ENCODE data around the gene ATG4C.
A peak's percentile ranks its signal among the peaks of the same experiment; 100 is the strongest.
"Not testable (repeated sequence)": the region's sequence is repeated elsewhere in the genome, so short reads cannot be mapped to it uniquely, and the experiment has no call there.

ATG4C gene

GRCh38 chr1:62753031-62753965, 30.6 kb upstream of the ATG4C start:
- TF ChIP-seq POLR2AphosphoS5 (IDR thresholded peaks at IDR 0.05; ENCODE audit: low read depth) (no peak), CTCF (IDR thresholded peaks at IDR 0.05; ENCODE audit: insufficient read depth, low read length) (no peak), SPI1 (IDR thresholded peaks at IDR 0.05; ENCODE audit: borderline replicate concordance, low read depth) (no peak), GABPA (IDR thresholded peaks at IDR 0.05; ENCODE audit: low read depth) (no peak)
- Histone ChIP-seq H3K27ac (replicated peaks) (no peak overlapping the region), H3K4me3 (replicated peaks; ENCODE audit: insufficient read depth, low read length) (no peak overlapping the region), H3K27me3 (ENCODE audit: insufficient read depth, poor library complexity, severe bottlenecking) (no peaks in the 10 kb centered on the region)
- no peak for DNase-seq (ENCODE audit: low read depth in 1 of 2, low spot score in 1 of 2)

- not testable (repeated sequence) for H3K4me3 ChIP-seq (replicated peaks; ENCODE audit: insufficient read depth, low read length); DNase-seq (ENCODE audit: low read depth in 1 of 2, low spot score in 1 of 2); H3K27ac ChIP-seq (replicated peaks); H3K27me3 ChIP-seq (ENCODE audit: insufficient read depth, poor library complexity, severe bottlenecking)
These were observed 29.0 kb upstream of the ATG4C start for GRCh38 chr1:62754938-62755337.

DNA sequence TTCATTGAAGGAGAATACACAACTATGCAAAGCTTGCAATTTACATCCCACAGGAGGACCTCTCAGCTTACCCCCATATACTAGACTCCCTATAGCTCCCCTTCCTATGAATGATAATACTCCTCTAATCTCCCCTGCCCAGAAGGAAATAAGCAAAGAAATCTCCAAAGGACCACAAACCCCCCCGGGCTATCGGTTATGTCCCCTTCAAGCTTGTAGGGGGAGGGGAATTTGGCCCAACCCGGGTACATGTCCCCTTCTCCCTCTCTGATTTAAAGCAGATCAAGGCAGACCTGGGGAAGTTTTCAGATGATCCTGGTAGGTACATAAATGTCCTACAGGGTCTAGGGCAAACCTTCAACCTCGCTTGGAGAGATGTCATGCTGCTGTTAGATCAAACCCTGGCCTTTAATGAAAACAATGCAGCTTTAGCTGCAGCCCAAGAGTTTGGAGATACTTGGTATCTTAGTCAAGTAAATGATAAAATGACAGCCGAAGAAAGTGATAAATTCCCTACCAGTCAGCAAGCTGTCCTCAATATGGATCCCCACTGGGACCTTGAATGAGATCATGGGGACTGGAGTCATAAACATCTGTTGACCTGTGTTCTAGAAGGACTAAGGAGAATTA, 27.6 kb upstream of the ATG4C start:
- not testable (repeated sequence) for H3K4me3 ChIP-seq (replicated peaks; ENCODE audit: insufficient read depth, low read length); H3K27ac ChIP-seq (replicated peaks); H3K27me3 ChIP-seq (ENCODE audit: insufficient read depth, poor library complexity, severe bottlenecking); DNase-seq (ENCODE audit: low read depth in 1 of 2, low spot score in 1 of 2)

DNA sequence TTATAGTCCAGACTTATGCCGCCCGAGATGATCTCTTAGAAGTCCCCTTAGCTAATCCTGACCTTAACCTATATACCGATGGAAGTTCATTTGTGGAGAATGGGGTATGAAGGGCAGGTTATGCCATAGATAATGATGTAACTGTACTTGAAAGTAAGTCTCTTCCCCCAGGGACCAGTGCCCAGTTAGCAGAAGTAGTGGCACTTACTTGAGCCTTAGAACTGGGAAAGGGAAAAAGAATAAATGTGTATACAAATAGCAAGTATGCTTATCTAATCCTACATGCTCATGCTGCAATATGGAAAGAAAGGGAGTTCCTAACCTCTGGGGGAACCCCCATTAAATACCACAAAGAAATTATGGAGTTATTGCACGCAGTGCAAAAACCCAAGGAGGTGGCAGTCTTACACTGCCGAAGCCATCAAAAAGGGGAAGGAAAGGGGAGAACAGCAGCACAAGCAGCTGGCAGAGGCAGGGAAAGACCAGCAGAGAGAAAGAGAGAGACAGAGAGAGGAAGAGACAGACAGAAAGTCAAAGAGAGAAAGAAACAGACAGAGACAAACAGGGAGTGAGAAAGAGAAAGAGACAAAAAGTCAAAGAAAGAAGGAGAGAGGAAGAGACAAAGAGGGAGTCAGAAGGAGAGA, 24.6 kb upstream of the ATG4C start:
- H3K27ac ChIP-seq (replicated peaks); H3K4me3 ChIP-seq (replicated peaks; ENCODE audit: insufficient read depth, low read length); H3K27me3 ChIP-seq (ENCODE audit: insufficient read depth, poor library complexity, severe bottlenecking): not testable (repeated sequence)
- peak in 1 of 2 experiments; percentile 49 for DNase-seq (ENCODE audit: low read depth in 1 of 2, low spot score in 1 of 2)

GRCh38 chr1:62760021-62760782, 23.7 kb upstream of the ATG4C start:
- not testable (repeated sequence) for H3K27ac ChIP-seq (replicated peaks); DNase-seq (ENCODE audit: low read depth in 1 of 2, low spot score in 1 of 2); H3K27me3 ChIP-seq (ENCODE audit: insufficient read depth, poor library complexity, severe bottlenecking); H3K4me3 ChIP-seq (replicated peaks; ENCODE audit: insufficient read depth, low read length)

DNA sequence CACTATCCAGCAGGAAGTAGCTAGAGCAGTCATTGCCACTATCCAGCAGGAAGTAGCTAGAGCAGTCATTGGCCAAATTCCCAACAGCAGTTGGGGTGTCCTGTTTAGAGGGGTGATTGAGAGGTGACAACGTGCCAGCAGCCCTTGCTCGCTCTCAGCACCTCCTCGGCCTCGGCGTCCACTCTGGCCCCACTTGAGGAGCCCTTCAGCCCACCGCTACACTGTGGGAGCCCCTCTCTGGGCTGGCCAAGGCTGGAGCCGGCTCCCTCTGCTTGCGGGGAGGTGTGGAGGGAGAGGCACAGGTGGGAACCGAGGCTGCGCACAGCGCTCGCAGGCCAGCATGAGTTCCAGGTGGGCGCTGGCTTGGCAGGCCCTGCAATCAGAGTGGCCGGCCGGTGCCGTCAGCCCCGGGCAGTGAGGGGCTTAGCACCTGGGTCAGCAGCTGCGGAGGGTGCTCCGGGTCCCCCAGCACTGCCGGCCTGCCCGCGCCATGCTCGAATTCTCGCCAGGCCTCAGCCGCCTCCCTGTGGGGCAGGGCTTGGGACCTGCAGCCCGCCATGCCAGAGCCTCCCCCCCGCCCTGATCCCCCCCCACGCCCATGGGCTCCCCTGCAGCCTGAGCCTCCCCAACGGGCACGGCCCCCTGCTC, 22.6 kb upstream of the ATG4C start:
- not testable (repeated sequence) for H3K27ac ChIP-seq (replicated peaks); H3K4me3 ChIP-seq (replicated peaks; ENCODE audit: insufficient read depth, low read length); H3K27me3 ChIP-seq (ENCODE audit: insufficient read depth, poor library complexity, severe bottlenecking); DNase-seq (ENCODE audit: low read depth in 1 of 2, low spot score in 1 of 2)

- not testable (repeated sequence) for H3K4me3 ChIP-seq (replicated peaks; ENCODE audit: insufficient read depth, low read length); DNase-seq (ENCODE audit: low read depth in 1 of 2, low spot score in 1 of 2); H3K27me3 ChIP-seq (ENCODE audit: insufficient read depth, poor library complexity, severe bottlenecking); H3K27ac ChIP-seq (replicated peaks)
These were observed 21.9 kb upstream of the ATG4C start for GRCh38 chr1:62762027-62762426.

- no peak for DNase-seq (ENCODE audit: low read depth in 1 of 2, low spot score in 1 of 2)
- no peak overlapping the region for H3K4me3 ChIP-seq (replicated peaks; ENCODE audit: insufficient read depth, low read length)
- H3K27me3 ChIP-seq (ENCODE audit: insufficient read depth, poor library complexity, severe bottlenecking): peaks cover 3% of the 10 kb centered on the region
- TF ChIP-seq SPI1 (IDR thresholded peaks at IDR 0.05; ENCODE audit: borderline replicate concordance, low read depth) (no peak), POLR2AphosphoS5 (IDR thresholded peaks at IDR 0.05; ENCODE audit: low read depth) (no peak)
- no peak overlapping the region for H3K27ac ChIP-seq (replicated peaks)
These were observed 18.0 kb upstream of the ATG4C start for GRCh38 chr1:62765981-62766380.

DNA sequence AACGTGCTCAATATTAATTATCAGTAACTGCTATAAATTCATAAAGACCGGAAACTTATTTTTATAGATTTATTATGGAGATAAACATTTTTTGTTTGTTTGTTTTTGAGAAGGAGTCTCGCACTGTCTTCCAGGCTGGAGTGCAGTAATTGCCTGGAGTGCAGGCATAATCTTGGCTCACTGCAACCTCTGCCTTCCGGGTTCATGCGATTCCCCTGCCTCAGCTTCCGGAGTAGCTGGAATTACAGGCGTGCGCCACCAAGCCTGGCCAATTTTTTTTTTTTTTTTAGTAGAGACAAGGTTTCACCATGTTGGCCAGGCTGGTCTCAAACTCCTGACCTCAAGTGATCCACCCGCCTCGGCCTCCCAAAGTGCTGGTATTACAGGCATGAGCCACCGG, 15.4 kb upstream of the ATG4C start:
- not testable (repeated sequence) for H3K27ac ChIP-seq (replicated peaks); DNase-seq (ENCODE audit: low read depth in 1 of 2, low spot score in 1 of 2); H3K4me3 ChIP-seq (replicated peaks; ENCODE audit: insufficient read depth, low read length); H3K27me3 ChIP-seq (ENCODE audit: insufficient read depth, poor library complexity, severe bottlenecking)

All from HL-60 (cell line).